Spleen (tissue), 7 donors: ENCODE results near the gene ABHD5.

Experiments
- CTCF ChIP-seq, 11 experiments: fragments of 200-600 bp in 7 of 11; fragments of 450-650 bp in 4 of 11; sonication (generic) in 4 of 11; IDR thresholded peaks in 8 of 11; conservative IDR thresholded peaks in 3 of 11; 1 replicate in 7 of 11; 2 replicates in 4 of 11; pipeline versions ENCODE4 v1.4.0 to v1.8.0; 2016 to 2021; ENCODE audit warnings: antibody characterized with exemption in 11 of 11, inconsistent platforms in 4 of 11, mild to moderate bottlenecking in 1 of 11
- POLR2A ChIP-seq, 3 donors: fragments of 450-650 bp; IDR thresholded peaks; one replicate each; pipeline ENCODE4 v1.5.1; 2017; ENCODE audit warnings: antibody characterized with exemption in 3 of 3, mild to moderate bottlenecking in 1 of 3
- POLR2AphosphoS5 ChIP-seq, 3 donors: sonication (generic); formaldehyde crosslinking; IDR thresholded peaks; one replicate each; pipeline ENCODE4 v1.5.1; 2017; ENCODE audit warnings: antibody characterized with exemption in 3 of 3
- donor health status: DM: no; HTN: no; CAD: no; lungs with moderate emphysema.
- donor health status: DM: no; HTN: no; CAD: no.
- donor health status: DM: no; HTN: no; CAD: no.

GRCh38 chr3:43766672-43767465 is 76.1 kb downstream of the ABHD5 start:
- no peak for TF ChIP-seq CTCF (IDR thresholded peaks at IDR 0.05 in 8 of 11, conservative IDR thresholded peaks at IDR 0.05 in 3 of 11)
- no peak for TF ChIP-seq POLR2A (IDR thresholded peaks at IDR 0.05)
- no peak for TF ChIP-seq POLR2AphosphoS5 (IDR thresholded peaks at IDR 0.05)
